ENCODE results near the gene SHOC1. TPM values are rescaled to one million over a fixed set of nuclear protein-coding genes. Genes with fewer than 3 reads are reported as not detected.

SHOC1 gene
- total RNA-seq, 1 experiment from 2014 or later: 1.1 TPM

- no peak overlapping the region for H3K4me3 ChIP-seq (replicated peaks in 1 of 2; ENCODE audit: low read depth in 1 of 2, low read length in 2 of 2)
- no peaks in the 10 kb centered on the region for H3K79me2 ChIP-seq (ENCODE audit: insufficient read depth, low read length)
- no peaks in the 10 kb centered on the region for H3K9me2 ChIP-seq (ENCODE audit: insufficient read depth)
- H3K27ac ChIP-seq (ENCODE audit: low read depth, low read length): no peak overlapping the region
- intact Hi-C loops (cut with micrococcal nuclease): no loop called here
- no peak overlapping the region for H2AFZ ChIP-seq (ENCODE audit: low read depth, low read length, poor library complexity, severe bottlenecking)
- no peaks in the 10 kb centered on the region for H4K20me1 ChIP-seq (ENCODE audit: insufficient read depth)
- ATAC-seq (no peak), DNase-seq (ENCODE audit: low read depth, low spot score) (no peak)
- H3K4me2 ChIP-seq (ENCODE audit: low read length): no peak overlapping the region
- CTCF ChIA-PET: no interaction called here
- RAD21 ChIA-PET (ENCODE audit: low non-redundant PET in 1 of 2, low total read pairs in 2 of 2, uncharacterized antibody in 2 of 2, unreplicated experiment in 2 of 2): no interaction called here
- no peak for TF ChIP-seq CTCF (IDR thresholded peaks at IDR 0.05 in 2 of 3, conservative IDR thresholded peaks at IDR 0.05 in 1 of 3; ENCODE audit: borderline replicate concordance in 1 of 3, insufficient read depth in 1 of 3, low read depth in 2 of 3, low read length in 2 of 3)
- TF ChIP-seq CEBPB (IDR thresholded peaks at IDR 0.05; ENCODE audit: low read depth): no peak
- no peak for TF ChIP-seq REST (IDR thresholded peaks at IDR 0.05; ENCODE audit: low read depth)
- no peak for TF ChIP-seq ZBTB33 (IDR thresholded peaks at IDR 0.05; ENCODE audit: extremely low read depth, insufficient replicate concordance, low read length)
- no peak for TF ChIP-seq POLR2AphosphoS5 (IDR thresholded peaks at IDR 0.05; ENCODE audit: low read depth, low read length)
- no peak for TF ChIP-seq EGR1 (IDR thresholded peaks at IDR 0.05; ENCODE audit: low read depth)
- no peak for TF ChIP-seq YY1 (IDR thresholded peaks at IDR 0.05; ENCODE audit: extremely low read depth, insufficient replicate concordance, low read depth, low read length)
- H3K36me3 ChIP-seq (ENCODE audit: control insufficient read depth in 1 of 2, insufficient read depth in 2 of 2, low read length in 2 of 2): no peaks in the 10 kb centered on the region
- no peak overlapping the region for H3K9ac ChIP-seq (ENCODE audit: low read length)
- H3K9me3 ChIP-seq (ENCODE audit: control insufficient read depth in 1 of 2, insufficient read depth in 1 of 2, low read depth in 1 of 2, low read length in 2 of 2): no peaks in the 10 kb centered on the region
- H3K4me1 ChIP-seq (ENCODE audit: control insufficient read depth in 1 of 2, insufficient read depth in 2 of 2, low read length in 2 of 2): peaks cover 0 to 6% of the 10 kb centered on the region in 2 experiments; a peak in 1 of 4 replicates
- no peaks in the 10 kb centered on the region for H3K27me3 ChIP-seq (ENCODE audit: insufficient read depth, low read length)
- POLR2A ChIA-PET: no interaction called here
- no TSS peak for BruUV-seq (replicated peaks)
These were observed 47.6 kb upstream of the SHOC1 start for GRCh38 chr9:111842313-111842712.
